IPS DF 4.7 (cell line): Measurements from ENCODE around the gene ANKRD24.
"Not testable (repeated sequence)": the region's sequence is repeated elsewhere in the genome, so short reads cannot be mapped to it uniquely, and the experiment has no call there.

Experiments used
- DNase-seq: peaks from one replicate; pipeline ENCODE4 v3.0.0-alpha.2; 2013; ENCODE audit warnings: low spot score; ENCODE audit errors: extremely low read depth

ANKRD24 gene

DNA sequence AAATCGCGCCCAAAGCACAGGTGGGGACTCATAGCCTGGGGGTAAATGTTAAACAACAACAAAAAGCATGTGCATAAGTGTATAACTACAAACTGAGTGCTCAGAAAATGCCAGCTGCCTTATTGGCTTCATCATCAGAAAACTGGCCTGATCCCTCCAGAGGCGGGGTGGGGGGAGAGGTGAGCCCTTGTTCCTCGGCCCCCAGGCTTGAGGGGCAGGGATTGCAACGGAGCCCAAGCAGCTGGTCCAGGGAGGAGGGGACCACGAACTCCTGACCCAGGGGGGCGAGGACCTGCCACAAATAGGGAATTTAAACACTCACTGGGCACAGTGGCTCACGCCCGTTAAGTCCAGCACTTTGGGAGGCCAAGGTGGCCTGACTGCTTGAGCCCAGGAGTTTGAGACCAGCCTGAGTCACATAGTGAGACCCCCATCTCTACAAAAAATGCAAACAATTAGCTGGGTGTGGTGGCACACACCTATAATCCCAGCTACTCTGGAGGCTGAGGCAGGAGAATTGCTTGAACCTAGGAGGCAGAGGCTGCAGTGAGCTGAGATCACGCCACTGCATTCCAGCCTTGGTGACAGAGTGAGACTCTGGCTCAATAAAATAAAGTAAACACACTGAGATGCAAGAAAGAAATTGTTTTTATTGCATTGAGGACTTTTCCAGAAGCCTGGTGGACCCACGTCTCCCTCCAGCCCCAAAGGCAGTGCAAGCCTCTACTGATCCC, 8.8 kb upstream of the ANKRD24 start:
- no peak for DNase-seq

DNA sequence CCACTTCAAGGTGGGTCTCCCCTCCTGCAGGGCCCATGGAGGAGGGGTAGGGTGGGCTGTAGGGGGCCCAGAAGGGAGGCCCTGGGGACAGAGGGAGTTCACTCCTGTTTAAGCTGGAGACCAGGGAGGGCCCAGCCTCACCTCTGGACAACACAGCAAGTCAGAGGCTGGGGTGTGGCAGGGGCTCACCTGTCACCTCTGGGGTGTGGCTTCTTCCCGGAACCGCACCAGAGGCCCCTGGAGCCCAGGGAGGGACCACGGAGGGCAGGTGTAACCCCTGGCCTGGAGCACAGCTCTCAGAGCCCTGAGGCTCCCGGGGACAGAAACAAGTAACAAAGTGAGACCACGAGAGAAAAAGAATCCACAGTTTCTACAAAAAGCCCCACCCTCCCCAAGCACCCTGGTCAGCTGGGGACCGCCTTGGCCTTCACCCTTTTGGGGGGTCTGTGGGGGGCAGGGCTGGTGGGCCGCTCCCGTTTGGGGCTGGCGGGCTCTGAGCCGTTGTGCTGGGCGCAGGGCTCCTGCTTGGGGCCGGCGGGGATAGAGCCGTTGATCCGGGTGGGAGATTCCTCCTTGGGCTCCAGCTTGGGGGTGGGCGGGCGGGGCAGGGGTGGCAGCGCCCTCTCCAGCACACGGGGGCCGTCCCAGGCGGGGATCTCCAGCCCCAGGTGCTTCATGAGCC, 8.1 kb upstream of the ANKRD24 start:
- no peak for DNase-seq

DNA sequence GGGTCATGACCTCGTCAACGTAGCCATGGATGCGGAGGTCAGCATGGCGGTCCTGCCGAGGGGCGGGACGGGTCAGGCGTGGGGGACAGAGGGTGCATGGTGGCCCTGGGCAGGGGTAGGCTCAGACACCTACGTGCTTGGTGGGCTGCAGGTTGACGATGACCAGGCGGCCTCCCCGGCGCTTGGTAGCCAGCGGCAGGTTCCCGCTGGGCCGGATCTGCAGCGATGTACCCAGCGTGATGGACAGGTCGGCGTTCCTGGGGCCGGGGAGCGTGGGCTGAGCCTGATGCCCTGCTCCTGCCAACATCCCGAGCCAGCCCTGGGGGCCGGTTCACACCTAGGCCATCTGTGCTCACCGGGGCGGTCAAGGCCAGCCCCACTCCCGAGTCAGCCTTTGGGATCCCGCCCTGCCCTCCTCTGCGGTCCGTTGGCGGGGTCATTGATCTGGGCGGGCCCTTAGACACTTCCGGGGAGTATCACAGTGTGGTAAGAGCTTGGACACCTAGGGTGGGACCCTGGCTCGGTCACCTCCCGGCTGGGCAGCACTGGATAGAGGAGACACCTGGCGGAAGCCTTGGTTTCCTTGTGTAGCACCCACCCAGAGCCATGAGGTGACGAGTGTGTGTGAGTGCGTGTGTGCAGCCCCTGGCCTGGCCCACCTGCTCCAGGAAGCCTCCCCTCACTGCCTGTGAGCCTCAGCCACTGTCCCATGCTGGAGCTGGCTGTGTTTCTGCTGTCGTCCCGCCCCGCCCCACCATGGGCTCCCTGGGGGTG, 7.4 kb upstream of the ANKRD24 start:
- DNase-seq, result no peak

DNA sequence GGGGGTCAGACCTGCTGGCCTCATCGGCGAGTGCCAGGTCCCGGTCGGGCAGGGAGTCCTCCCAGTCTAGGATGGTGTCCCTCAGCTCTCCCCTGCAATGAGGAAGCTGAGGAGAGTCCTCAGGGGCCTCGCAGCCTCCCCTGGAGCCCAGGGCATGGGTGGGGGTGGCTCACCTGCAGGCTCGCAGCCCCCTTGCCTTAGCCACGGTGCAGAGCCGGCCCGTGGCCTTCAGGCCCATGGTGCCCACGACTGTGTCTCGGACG, 6.9 kb upstream of the ANKRD24 start:
- no peak for DNase-seq

DNA sequence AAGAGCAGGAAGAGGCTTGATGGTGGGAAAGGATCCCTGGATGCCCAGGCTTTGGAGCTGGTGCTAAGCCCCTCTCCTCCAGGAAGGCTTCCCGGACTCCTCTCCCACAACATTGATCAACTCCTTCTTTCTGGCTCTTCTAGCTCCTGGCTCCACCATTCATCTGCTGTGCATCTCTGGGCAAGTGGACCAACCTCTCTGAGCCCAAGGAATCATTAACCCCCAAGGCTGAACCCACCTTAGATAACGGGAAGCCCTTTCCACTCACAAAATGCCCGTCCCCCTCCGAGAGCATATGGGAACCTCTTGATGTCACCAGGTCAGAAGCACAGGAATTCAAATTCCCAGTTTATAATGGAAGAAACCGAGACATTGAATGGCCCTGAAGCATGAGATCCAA, 5.3 kb upstream of the ANKRD24 start:
- DNase-seq, result no peak

DNA sequence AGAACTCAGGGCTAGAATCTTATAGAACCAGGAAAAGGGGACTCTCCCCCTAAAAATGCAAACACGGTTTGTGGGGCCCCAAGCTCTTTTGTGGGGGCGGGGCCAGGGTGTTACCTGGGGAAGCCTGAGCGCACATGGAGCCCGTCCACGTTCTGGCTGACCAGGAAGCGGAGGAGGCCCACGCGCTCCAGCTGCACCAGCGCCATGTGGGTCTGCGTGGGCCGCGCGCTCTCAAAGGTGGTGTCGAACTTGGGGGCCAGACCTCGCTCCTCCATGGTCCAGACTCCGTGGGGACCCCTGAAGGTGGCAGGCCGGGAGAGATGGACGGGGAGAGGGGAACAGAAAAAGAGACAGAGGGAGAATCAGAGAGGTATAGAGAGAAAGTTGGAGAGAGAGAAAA, 3.5 kb upstream of the ANKRD24 start:
- no peak for DNase-seq

DNA sequence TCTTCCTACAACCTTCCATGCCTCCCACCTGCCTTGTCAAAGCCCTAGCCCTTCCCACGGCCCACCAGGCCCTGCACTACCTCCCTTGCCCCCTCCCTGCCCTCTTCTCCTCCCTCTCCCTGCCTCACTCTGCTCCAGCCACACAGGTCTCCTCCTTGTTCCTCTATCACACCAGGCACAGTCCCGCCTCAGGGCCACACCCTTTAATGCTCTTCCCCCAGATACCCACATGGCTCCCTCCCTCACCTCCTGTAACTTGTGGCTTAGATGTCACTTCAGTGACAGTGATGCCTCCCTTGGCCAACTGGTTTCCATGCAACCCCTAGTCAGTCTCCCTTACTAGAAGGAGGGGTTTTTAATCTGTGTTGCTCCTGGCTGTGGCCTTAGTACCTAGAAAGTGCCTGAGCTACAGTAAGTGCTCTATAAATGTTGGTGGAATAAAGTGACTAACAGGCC, 1.4 kb upstream of the ANKRD24 start:
- DNase-seq, result no peak

DNA sequence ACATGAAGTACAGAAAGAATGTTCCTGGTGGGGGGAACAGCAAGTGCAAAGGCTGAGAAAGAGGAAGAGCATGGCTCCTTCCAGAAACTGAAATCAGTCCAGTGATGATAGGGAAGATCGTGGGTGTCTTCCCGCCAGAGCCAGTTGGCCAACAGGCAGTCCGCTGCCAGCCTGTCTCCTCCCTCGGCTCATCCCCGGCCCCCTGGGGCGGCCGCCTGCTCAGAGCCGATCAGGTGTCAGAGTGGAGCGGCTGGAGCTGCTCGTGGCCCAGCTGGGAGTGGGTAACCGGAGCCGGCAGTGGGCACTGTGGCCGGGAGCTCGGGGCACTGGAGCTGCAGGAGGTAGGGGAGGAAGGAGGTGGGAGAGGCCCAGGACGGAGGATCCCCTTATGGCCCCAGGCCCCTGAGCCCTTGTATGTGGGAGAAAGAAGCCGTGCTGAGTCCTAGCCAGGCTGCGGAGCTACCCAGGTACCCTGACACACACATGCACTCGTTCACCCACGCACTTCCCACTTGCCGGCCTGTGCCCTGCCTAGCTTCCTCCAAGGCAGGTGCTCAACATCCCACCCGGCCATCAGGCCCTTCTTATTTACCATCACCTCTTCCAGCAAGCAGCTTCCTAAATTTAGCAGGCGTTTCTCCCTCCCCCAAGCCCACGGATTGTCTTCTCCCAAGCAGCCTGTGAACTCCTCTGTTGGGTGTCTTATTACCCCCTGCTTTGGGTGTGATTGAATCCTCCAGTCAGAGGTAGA, 1.7 kb downstream of the ANKRD24 start:
- DNase-seq, result no peak

DNA sequence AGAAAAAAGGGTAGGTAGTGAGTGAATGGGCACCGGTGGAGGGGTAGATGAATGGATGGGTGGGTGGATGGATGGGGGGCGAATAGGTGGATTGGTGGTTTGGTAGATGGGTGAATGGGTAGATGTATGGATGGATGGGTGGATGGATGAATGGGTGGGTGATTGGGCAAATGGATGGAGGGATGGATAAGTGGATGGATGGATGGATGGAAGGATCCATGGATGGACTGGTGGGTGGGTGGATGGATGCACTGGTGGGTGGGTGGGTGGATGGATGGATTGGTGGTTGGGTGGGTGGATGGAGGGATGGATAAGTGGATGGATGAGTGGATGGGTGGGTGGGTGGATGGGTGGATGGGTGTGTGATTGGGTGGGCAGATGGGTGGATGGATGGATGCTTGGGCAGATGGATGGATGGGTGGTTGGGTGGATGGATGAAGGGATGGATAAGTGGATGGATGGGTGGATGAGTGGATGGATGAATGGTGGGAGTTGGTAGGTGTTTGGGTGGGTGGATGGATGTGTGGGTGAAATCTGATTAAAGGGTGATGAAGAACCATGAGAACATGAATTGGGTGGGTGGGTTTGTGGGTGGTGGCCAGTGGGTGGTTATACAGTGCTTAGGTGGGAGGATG, 2.3 kb downstream of the ANKRD24 start:
- no peak for DNase-seq

DNA sequence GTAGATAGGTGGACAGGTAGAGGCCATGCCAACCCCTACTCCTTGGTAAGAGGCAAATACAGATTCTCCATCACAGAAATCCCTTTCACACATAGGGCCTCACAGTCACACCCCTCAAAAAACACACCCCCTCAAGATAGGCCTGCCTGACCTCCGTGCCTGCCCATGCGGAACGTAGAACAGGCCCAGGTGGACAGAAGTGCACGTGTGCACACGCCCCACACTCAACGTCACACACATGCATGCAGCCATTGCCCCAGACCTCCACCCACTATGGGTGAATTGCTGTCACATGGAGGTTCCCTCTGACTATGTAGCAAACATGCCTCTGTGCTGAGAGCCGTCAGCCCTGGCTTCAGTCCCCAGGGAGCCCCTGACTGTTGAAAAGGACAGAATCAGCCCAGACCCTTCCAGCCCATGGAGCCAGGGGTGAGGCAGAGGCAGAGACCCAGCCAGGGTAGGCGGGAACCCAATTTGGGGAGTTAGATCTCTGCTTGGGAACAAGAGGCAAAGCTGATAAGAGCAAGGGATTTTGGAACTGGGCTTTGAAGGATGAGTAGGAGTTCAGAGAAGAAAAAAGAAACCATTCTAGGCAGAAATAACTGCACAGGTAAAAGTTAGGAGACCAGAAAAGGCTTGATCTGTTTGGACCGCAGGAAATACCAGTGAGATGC, 3.1 kb downstream of the ANKRD24 start:
- DNase-seq, result no peak

DNA sequence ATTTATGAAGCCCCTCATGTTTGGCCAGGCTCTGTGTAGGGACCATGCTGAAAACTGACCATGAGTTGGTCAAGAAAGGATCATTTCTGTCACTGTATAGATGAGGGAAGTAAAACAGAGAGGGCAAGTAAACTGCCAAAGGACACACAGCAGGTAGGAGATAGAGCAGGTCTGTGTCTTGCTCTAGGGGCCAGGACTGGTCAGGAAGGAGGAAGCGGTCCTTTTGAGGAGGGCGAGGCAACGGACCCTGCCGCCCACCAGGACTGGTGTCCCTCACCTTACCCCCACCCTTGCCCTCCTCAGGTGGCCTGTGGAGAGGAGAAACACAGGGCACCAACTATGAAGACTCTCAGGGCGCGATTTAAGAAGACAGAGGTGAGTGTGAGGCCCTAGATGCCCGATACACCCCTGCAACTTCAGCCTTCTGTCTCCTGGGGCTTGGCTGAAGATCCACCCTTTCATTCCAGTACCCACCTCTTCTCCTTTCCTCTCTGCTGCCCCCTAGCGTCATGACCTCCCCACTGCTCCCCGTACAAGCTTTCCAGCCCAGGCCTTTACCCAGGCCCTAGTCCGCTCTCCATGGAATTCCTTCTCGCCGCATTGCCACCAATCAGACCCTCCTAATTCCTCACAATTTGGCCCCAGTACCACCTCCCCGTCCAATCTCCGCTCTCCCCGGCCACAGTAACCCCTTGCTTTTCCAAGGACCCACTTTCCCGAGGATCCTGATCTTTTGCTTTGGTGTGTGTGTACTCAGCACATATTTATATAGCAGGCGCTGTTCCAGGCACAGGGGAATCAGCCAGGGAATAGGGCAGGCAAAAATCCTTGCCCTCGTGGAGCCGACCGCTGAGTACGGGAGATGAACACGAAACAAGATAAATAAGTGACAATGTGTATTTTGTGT, 3.9 kb downstream of the ANKRD24 start:
- DNase-seq, result no peak

DNA sequence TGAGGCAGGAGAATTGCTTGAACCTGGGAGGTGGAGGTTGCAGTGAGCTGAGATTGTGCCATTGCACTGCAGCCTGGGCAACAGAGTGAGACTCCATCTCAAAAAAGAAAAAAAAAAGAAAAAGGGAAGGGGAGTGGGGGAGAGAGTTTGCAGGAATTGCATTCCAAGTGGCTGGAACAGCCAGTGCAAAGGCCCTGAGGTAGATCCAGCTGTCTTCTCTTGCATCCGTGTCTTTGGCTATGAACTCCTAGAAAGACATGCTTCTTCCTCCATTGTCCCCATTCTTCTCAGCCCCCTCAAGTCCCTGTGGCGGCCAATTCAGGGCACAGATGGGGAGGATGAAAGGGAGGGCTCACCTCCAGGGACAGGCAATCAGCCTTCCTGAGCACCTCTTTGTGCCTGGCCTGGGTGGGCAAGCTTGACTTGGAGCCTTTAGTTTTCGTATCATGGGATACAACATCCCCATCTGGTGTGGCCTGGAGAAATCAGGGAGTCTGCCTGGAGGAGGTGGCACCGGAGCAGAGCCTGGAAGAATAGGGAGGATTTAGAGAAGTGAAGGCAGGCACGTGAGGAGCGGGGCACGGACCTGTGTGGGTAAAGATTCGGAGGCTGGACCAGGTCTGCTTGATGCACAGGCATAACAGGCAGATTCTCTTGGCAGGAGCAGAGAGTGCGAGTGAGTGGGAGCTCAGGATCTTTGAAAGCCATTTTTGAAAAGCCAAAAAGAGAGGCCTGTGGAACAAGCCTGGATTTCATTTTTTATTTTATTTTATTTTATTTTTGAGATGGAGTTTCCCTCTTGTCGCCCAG, 5.0 kb downstream of the ANKRD24 start:
- DNase-seq, result no peak

DNA sequence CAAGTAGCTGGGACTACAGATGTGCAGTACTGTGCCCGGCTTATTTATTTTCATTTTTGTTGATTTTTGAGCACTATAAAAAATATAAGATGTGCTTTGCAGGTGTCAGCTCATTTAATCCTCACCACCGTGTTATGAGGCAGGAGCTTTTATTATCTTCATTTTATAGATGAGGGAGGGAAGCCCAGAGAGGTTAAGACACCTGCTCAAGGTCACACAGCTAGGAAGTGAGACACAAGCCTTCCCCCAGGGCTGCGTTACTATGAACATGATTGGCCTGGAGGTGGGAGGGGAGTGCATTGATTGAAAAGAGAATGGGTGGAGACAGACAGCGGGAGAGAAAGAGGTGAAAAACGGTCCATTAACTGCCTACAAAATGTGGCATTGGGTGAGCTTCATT, 7.2 kb downstream of the ANKRD24 start:
- no peak for DNase-seq

DNA sequence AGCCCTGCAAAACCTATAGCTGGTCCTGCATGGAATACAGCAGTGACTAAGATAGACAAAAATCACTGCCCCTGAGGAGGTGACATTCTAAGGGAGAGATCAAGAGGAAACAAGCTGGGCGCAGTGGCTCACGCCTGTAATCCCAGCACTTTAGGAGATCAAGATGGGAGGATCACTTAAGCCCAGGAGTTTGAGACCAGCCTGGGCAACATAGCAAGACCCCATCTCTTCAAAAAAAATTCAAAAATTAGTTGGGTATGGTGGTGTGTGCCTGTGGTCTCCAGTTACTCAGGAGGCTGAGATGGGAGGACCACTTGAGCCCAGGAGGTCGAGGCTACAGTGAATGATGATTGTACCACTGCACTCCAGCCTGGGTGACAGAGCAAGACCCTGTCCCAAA, 10.0 kb downstream of the ANKRD24 start:
- not testable (repeated sequence) for DNase-seq

DNA sequence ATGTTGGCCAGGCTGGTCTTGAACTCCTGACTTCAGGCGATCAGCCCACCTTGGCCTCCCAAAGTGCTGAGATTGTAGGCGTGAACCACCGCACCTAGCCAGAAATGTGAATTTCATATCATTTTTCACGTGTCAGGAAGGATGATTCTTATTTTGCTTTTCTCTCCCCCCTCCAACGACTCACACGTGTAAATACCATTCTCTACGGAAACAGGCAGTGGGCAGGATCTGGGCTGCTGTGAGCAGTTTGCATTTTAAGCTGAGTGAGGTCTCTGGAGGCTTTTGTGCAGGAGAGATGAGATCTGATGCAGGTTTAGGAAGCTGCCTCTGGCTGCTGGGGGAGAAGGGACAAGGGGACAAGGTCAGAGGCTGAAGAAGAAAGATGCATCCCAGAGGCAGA, 11.9 kb downstream of the ANKRD24 start:
- DNase-seq, result no peak

DNA sequence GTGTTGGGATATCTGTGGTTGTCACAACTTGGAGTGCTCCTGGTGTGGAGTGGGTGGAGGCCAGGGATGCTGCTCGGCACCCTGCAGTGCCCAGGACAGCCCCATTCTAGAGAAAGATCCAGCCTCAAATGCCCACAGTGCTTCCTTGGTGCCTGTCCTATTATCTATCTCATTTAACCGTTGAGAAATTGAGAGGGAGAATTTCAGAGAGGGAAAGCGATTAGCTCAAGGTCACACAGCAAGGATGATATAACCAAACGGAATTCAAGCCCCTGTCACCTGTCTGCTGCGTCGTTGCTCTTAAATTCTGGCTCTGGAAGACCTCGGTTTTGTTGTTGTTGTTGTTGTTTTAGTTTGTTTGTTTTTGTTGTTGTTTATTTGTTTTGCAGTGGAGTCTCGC, 13.5 kb downstream of the ANKRD24 start:
- DNase-seq, result no peak

DNA sequence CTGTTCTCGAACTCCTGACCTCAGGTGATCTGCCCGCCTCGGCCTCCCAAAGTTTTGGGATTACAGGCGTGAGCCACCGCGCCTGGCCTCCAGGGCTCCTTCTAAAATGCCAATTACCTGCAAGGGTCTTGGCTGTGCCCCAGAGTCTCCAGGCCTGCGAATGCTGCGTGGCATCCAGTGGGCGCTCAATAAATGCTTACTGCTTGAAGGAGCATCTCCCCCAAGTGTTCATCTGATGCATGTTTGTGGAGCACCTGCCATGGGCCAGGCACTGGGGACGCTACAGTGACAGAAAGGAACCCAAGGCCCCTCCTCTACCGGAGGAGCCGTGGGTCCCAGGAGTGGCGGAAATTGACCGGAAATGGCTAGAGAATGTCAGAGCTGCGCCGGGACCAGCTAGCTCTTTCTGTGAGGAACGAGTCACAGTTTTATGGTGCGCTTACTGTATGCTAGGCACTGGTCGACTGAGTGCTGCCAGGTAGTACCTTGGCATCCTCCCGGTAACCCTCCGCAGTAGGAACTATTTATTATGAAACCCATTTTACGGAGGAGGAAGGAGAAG, 14.2 kb downstream of the ANKRD24 start:
- no peak for DNase-seq

DNA sequence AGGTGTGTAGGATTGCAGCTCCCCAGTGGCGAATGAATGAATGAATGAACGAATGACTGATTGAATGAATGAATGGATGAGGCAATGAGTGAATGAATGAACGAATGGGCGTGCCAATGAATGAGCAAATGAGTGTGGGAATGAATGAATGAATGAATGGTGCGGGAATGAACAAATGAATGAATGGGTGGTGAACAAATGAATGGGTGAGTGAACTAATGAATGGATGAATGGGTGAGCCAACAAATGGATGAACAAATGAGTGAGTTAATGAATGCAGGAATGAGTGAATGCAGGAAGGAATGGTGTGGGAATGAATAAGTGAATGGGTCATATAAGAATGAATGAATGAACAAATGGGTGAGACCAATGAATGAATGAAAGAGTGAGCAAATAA, 14.7 kb downstream of the ANKRD24 start:
- no peak for DNase-seq
